Stimulated activated naive B cell treated with anti-CD40 and anti-IgM and Interleukin-4, amounts not matched to agents 10 μg/mL and 1 μg/mL and 100 μg/mL, for 72 hours (primary cell): Measurements from ENCODE around the gene CWH43.
"Not testable (repeated sequence)": the region's sequence is repeated elsewhere in the genome, so short reads cannot be mapped to it uniquely, and the experiment has no call there.

ENCODE experiments used
- ATAC-seq, 2 donors: fragments of 150-1000 bp; cut with Tn5 transposase; replicated peaks; 2 replicates each; pipeline ENCODE4 v1.10.0; 2021; ENCODE audit warnings: moderate library complexity in 1 of 2
- DNase-seq: peaks from one replicate; pipeline ENCODE4 v3.0.0; 2021
- H3K27ac Mint-ChIP-seq: one replicate; pipeline ENCODE4 v1.8.0; 2022; ENCODE audit warnings: mild to moderate bottlenecking, mixed read lengths
- H3K27me3 Mint-ChIP-seq, 2 donors: one replicate each; pipeline ENCODE4 v1.8.0; 2022; ENCODE audit warnings: mixed read lengths in 2 of 2
- H3K36me3 Mint-ChIP-seq, 2 donors: one replicate each; pipeline ENCODE4 v1.8.0; 2022; ENCODE audit warnings: mixed read lengths in 2 of 2, mild to moderate bottlenecking in 1 of 2
- H3K4me1 Mint-ChIP-seq, 2 donors: one replicate each; pipeline ENCODE4 v1.8.0; 2022; ENCODE audit warnings: mixed read lengths in 2 of 2, mild to moderate bottlenecking in 1 of 2
- H3K4me3 Mint-ChIP-seq, 2 donors: one replicate each; pipeline ENCODE4 v1.8.0; 2022; ENCODE audit warnings: mild to moderate bottlenecking in 2 of 2, mixed read lengths in 2 of 2, moderate library complexity in 1 of 2
- H3K9me3 Mint-ChIP-seq, 2 donors: one replicate each; pipeline ENCODE4 v1.8.0; 2022; ENCODE audit warnings: mixed read lengths in 2 of 2, mild to moderate bottlenecking in 1 of 2

Gene CWH43

DNA sequence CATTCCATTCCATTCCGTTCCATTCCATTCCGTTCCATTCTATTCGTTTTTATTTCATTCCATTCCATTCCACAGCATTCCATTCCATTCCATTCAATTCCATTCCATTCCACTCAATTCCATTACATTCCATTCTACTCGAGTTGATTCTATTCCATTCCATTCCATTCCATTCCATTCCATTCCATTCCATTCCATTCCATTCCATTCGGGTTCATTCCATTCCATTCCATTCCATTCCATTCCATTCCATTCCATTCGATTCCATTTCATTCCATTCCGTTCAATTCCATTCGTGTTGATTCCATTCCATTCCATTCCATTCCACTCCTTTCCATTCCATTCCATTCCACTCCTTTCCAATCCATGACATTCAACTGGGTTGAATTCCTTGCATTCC, 110.6 kb downstream of the CWH43 start:
- peak; percentile 42 to 49 for ATAC-seq

DNA sequence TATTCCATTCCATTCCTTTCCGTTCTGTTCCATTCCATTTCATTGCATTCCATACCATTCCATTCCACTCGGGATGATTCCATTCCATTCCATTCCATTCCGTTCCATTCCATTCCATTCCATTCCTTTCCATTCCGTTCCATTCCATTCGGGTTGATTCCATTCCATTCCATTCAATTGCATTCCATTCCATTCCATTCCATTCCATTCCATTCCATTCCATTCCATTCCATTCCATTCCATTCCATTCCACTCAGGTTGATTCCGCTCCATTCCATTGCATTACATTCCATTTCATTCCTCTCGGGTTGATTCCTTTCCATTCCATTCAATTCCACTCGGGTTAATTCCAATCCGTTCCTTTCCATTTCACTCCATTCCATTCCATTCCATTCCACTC, 111.0 kb downstream of the CWH43 start:
- Mint-ChIP-seq H3K9me3 (peaks cover 54 to 63% of the 10 kb centered on the region in 2 donors), H3K36me3 (peaks cover 42 to 57% of the 10 kb centered on the region in 2 donors)
- H3K4me1 Mint-ChIP-seq, DNase-seq, H3K4me3 Mint-ChIP-seq, ATAC-seq, H3K27ac Mint-ChIP-seq, H3K27me3 Mint-ChIP-seq: not testable (repeated sequence)

More for the DNA sequence above, 110.6 kb downstream of the CWH43 start:
- not testable (repeated sequence) for H3K4me3 Mint-ChIP-seq, H3K27ac Mint-ChIP-seq, DNase-seq, H3K27me3 Mint-ChIP-seq, H3K4me1 Mint-ChIP-seq
- peaks cover 59 to 67% of the 10 kb centered on the region in 2 donors for H3K9me3 Mint-ChIP-seq
- peaks cover 46 to 62% of the 10 kb centered on the region in 2 donors for H3K36me3 Mint-ChIP-seq

DNA sequence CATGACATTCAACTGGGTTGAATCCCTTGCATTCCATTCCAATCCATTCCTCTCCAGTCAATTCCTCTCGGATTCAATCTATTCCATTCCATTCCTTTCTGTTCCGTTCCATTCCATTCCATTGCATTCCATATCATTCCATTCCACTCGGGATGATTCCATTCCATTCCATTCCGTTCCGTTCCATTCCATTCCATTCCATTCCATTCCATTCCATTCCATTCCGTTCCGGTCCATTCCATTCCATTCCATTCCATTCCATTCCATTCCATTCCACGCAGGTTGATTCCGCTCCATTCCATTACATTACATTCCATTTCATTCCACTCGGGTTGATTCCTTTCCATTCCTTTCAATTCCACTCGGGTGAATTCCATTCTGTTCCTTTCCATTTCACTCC, 111.4 kb downstream of the CWH43 start:
- DNase-seq = not testable (repeated sequence)
- peaks cover 41 to 56% of the 10 kb centered on the region in 2 donors for H3K36me3 Mint-ChIP-seq

DNA sequence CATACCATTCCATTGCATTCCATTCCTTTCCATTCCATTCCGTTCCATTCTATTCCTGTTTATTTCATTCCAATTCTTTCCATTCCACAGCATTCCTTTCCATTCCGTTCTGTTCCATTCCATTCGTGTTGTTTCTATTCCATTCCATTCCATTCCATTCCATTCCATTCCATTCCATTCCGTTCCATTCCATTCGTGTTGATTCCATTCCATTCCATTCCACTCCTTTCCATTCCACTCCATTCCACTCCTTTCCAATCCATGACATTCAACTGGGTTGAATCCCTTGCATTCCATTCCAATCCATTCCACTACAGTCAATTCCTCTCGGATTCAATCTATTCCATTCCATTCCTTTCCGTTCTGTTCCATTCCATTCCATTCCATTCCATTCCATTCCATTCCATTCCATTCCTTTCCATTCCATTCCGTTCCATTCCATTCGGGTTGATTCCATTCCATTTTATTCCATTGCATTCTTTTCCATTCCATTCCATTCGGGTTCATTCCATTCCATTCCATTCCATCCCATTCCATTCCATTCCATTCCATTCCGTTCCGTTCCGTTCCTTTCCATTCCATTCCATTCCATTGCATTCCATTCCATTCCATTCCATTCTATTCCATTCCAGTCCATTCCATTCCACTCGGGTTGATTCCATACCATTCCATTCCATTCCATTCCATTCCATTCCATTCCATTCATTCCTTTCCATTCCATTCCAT, 112.1 kb downstream of the CWH43 start:
- not testable (repeated sequence) for DNase-seq, H3K27ac Mint-ChIP-seq, ATAC-seq, H3K4me1 Mint-ChIP-seq, H3K4me3 Mint-ChIP-seq, H3K27me3 Mint-ChIP-seq
- peaks cover 41 to 59% of the 10 kb centered on the region in 2 donors for H3K36me3 Mint-ChIP-seq
- peaks cover 57 to 64% of the 10 kb centered on the region in 2 donors for H3K9me3 Mint-ChIP-seq

More for the DNA sequence above, 111.4 kb downstream of the CWH43 start:
- H3K4me3 Mint-ChIP-seq, H3K27me3 Mint-ChIP-seq, ATAC-seq, H3K27ac Mint-ChIP-seq, H3K4me1 Mint-ChIP-seq: not testable (repeated sequence)
- H3K9me3 Mint-ChIP-seq = peaks cover 54 to 62% of the 10 kb centered on the region in 2 donors

DNA sequence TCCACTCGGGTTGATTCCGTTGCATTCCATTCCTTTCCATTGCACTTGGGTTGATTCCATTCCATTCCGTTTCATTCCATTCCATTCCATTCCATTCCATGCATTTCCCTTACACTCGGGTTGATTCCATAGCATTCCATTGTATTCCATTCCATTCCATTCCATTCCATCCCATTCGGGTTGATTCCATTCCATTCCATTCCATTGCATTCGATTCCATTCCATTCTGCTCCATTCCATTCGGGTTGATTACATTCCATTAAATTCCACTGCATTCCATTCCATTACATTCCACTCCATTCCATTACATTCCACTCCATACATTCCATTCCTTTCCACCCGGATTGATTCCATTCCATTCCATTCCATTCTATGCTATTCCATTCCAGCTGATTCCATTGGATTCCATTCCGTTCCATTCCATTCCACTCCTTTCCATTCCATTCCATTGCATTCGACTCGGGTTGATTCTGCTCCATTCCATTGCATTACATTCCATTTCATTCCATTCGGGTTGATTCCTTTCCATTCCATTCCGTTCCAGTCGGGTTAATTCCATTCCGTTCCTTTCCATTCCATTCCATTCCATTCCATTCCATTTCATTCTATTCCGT, 113.9 kb downstream of the CWH43 start:
- not testable (repeated sequence) for H3K27ac Mint-ChIP-seq, H3K27me3 Mint-ChIP-seq, DNase-seq, H3K4me1 Mint-ChIP-seq, ATAC-seq, H3K4me3 Mint-ChIP-seq
- Mint-ChIP-seq H3K36me3 (peaks cover 47 to 76% of the 10 kb centered on the region in 2 donors), H3K9me3 (peaks cover 69 to 78% of the 10 kb centered on the region in 2 donors)

DNA sequence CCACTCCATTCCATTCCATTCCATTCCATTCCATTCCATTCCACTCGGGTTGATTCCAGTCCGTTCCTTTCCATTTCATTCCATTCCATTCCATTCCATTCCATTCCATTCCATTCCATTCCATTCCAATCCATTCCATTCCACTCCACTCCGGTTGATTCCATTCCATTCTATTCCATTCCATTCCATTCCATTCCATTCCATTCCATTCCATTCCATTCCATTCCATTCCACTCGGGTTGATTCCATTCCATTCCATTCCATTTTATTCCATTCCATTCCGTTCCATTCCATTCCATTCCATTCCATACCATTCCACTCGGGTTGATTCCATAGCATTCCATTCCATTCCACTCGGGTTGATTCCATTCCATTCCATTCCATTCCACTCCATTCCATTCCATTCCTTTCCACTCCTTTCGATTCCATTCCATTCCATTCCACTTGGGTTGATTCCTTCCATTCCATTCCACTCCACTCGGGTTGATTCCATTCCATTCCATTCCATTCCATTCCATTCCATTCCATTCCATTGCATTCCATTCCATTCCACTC, 116.3 kb downstream of the CWH43 start:
- H3K27me3 Mint-ChIP-seq, H3K27ac Mint-ChIP-seq, H3K4me1 Mint-ChIP-seq, H3K4me3 Mint-ChIP-seq, DNase-seq: not testable (repeated sequence)
- peak in 1 of 2 donors; percentile 39 for ATAC-seq
- H3K9me3 Mint-ChIP-seq = peaks cover 75 to 82% of the 10 kb centered on the region in 2 donors
- peaks cover 54 to 77% of the 10 kb centered on the region in 2 donors for H3K36me3 Mint-ChIP-seq

DNA sequence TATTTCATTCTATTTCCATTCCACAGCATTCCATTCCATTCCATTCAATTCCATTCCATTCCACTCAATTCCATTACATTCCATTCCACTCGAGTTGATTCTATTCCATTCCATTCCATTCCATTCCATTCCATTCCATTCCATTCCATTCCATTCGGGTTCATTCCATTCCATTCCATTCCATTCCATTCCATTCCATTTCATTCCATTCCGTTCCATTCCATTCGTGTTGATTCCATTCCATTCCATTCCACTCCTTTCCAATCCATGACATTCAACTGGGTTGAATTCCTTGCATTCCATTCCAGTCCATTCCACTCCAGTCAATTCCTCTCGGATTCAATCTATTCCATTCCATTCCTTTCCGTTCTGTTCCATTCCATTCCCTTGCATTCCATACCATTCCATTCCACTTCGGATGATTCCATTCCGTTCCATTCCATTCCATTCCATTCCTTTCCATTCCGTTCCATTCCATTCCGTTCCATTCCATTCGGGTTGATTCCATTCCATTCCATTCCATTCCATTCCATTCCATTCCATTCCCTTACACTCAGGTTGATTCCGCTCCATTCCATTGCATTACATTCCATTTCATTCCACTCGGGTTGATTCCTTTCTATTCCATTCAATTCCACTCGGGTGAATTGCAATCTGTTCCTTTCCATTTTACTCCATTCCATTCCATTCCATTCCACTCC, 117.5 kb downstream of the CWH43 start:
- not testable (repeated sequence) for H3K4me3 Mint-ChIP-seq, DNase-seq, H3K4me1 Mint-ChIP-seq, H3K27me3 Mint-ChIP-seq
- H3K36me3 Mint-ChIP-seq = peaks cover 54 to 76% of the 10 kb centered on the region in 2 donors
- peaks cover 72 to 82% of the 10 kb centered on the region in 2 donors for H3K9me3 Mint-ChIP-seq
- ATAC-seq = peak in 1 of 2 donors; percentile 26
- peak overlapping the region; percentile 1 for H3K27ac Mint-ChIP-seq

DNA sequence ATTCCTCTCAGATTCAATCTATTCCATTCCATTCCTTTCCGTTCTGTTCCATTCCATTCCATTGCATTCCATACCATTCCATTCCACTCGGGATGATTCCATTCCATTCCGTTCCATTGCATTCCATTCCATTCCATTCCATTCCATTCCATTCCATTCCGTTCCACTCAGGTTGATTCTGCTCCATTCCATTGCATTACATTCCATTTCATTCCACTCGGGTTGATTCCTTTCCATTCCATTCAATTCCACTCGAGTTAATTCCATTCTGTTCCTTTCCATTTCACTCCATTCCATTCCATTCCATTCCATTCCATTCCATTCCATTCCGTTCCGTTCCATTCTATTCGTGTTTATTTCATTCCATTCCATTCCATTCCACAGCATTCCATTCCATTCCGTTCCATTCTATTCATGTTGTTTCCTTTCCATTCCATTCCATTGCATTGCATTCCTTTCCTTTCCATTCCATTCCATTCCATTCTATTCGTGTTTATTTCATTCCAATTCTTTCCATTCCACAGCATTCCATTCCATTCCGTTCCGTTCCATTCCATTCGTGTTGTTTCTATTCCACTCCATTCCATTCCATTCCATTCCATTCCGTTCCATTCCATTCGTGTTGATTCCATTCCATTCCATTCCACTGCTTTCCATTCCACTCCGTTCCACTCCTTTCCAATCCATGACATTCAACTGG, 118.3 kb downstream of the CWH43 start:
- H3K9me3 Mint-ChIP-seq = peaks cover 67 to 78% of the 10 kb centered on the region in 2 donors
- ATAC-seq, H3K27me3 Mint-ChIP-seq, H3K27ac Mint-ChIP-seq, H3K4me3 Mint-ChIP-seq, H3K4me1 Mint-ChIP-seq, DNase-seq: not testable (repeated sequence)
- peaks cover 50 to 70% of the 10 kb centered on the region in 2 donors for H3K36me3 Mint-ChIP-seq

DNA sequence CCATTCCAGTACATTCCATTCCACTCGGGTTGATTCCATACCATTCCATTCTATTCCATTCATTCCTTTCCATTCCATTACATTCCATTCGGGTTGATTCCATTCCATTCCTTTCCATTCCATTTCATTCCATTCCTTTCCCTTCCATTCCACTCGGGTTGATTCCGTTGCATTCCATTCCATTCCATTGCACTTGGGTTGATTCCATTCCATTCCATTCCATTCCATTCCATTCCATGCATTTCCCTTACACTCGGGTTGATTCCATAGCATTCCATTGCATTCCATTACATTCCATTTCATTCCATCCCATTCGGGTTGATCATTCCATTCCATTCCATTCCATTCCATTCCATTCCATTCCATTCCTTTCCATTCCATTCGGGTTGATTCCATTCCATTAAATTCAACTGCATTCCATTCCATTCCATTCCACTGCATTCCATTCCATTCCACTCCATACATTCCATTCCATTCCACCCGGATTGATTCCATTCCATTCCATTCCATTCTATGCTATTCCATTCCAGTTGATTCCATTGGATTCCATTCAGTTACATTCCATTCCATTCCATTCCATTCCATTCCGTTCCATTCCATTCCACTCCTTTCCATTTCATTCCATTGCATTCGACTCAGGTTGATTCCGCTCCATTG, 119.3 kb downstream of the CWH43 start:
- ATAC-seq, H3K27ac Mint-ChIP-seq, DNase-seq: not testable (repeated sequence)

DNA sequence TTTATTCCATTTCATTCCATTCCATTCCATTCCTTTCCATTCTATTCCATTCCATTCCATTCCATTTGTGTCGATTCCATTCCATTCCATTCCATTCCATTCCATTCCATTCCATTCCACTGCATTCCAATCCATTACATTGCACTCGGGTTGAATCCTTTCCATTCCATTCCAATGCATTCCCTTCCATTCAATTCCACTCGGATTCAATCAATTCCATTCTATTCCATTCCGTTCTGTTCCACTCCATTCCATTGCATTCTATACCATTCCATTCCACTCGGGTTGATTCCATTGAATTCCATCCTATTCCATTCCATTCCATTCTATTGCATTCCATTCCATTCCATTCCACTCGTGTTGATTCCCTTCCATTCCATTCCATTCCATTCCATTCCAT, 121.2 kb downstream of the CWH43 start:
- H3K27ac Mint-ChIP-seq, H3K27me3 Mint-ChIP-seq, DNase-seq, ATAC-seq, H3K4me3 Mint-ChIP-seq, H3K4me1 Mint-ChIP-seq: not testable (repeated sequence)
- peaks cover 71 to 85% of the 10 kb centered on the region in 2 donors for H3K9me3 Mint-ChIP-seq
- H3K36me3 Mint-ChIP-seq = peaks cover 50 to 72% of the 10 kb centered on the region in 2 donors

More for the DNA sequence above, 119.3 kb downstream of the CWH43 start:
- peaks cover 48 to 69% of the 10 kb centered on the region in 2 donors for H3K36me3 Mint-ChIP-seq
- peaks cover 66 to 76% of the 10 kb centered on the region in 2 donors for H3K9me3 Mint-ChIP-seq
- H3K4me1 Mint-ChIP-seq, H3K4me3 Mint-ChIP-seq, H3K27me3 Mint-ChIP-seq: not testable (repeated sequence)

DNA sequence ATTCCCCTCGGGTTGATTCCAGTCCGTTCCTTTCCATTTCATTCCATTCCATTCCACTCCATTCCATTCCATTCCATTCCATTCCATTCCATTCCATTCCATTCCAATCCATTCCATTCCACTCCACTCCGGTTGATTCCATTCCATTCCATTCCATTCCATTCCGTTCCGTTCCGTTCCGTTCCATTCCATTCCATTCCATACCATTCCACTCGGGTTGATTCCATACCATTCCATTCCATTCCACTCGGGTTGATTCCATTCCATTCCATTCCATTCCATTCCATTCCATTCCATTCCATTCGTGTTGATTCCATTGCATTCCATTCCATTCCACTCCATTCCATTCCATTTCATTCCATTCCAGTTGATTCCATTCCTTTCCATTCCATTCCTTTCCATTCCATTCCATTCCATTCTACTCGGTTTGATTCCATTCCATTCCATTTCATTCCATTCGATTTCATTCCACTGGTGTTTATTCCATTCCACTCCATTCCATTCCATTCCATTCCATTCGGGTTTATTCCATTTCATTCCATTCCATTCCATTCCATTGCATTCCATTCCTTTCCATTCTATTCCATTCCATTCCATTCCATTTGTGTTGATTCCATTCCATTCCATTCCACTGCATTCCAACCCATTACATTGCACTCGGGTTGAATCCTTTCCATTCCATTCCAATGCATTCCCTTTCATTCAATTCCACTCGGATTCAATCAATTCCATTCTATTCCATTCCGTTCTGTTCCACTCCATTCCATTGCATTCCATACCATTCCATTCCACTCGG, 122.3 kb downstream of the CWH43 start:
- Mint-ChIP-seq H3K36me3 (peaks cover 44 to 66% of the 10 kb centered on the region in 2 donors), H3K27ac (peak overlapping the region; percentile 0), H3K9me3 (peaks cover 66 to 82% of the 10 kb centered on the region in 2 donors)
- not testable (repeated sequence) for H3K4me3 Mint-ChIP-seq, H3K4me1 Mint-ChIP-seq, H3K27me3 Mint-ChIP-seq, DNase-seq
- ATAC-seq = peak; percentile 55 to 68

DNA sequence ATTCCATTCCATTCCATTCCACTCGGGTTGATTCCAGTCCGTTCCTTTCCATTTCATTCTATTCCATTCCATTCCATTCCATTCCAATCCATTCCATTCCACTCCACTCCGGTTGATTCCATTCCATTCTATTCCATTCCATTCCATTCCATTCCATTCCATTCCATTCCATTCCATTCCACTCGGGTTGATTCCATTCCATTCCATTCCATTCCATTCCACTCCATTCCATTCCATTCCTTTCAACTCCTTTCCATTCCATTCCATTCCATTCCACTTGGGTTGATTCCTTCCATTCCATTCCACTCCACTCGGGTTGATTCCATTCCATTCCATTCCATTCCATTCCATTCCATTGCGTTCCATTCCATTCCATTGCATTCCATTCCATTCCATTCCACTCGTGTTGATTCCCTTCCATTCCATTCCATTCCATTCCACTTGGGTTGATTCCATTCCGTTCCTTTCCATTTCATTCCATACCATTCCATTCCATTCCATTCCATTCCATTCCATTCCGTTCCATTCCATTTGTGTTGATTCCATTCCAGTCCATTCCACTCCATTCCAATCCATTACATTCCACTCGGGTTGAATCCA, 123.6 kb downstream of the CWH43 start:
- not testable (repeated sequence) for DNase-seq, H3K27me3 Mint-ChIP-seq, H3K4me3 Mint-ChIP-seq, H3K4me1 Mint-ChIP-seq, H3K27ac Mint-ChIP-seq
- peak in 1 of 2 donors; percentile 38 for ATAC-seq
- H3K36me3 Mint-ChIP-seq = peaks cover 41 to 56% of the 10 kb centered on the region in 2 donors
- peaks cover 63 to 78% of the 10 kb centered on the region in 2 donors for H3K9me3 Mint-ChIP-seq
